Measurements from ENCODE around the gene ARAP3. TPM values are rescaled to one million over a fixed set of nuclear protein-coding genes. Genes with fewer than 3 reads are reported as not detected.

Gene ARAP3
- polyA plus RNA-seq, 1 donor from 2014 or later = 1.4 TPM

DNA sequence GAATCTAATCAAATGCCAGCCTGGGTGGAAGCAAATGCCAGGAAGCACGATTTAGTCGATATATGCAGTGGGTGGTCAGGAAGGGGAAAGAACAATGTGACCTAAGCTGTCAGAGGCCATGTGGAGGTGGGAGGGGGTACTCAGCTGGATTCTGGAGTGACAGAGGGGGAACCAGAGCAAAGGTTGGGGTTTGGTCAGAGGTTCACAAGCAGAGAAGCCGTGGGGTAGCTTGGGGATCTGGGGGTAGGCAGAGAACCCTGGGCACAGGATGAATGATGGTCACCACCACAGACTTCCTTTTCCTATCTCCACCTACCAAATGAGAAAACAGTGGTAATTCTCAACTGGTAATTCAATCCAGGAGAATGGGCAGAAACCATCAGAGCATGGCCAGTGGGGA, 24.1 kb upstream of the ARAP3 start:
- Histone ChIP-seq H2AFZ (ENCODE audit: low read depth, low read length) (no peak overlapping the region), H3K4me2 (ENCODE audit: low read length) (no peak overlapping the region), H3K9me2 (ENCODE audit: insufficient read depth, low read length) (no peaks in the 10 kb centered on the region), H3K36me3 (ENCODE audit: insufficient read depth, low read length) (no peaks in the 10 kb centered on the region), H3F3A (ENCODE audit: insufficient read depth, low read length, poor library complexity, severe bottlenecking) (no peaks in the 10 kb centered on the region), H3K9me3 (ENCODE audit: low read length) (no peaks in the 10 kb centered on the region), H3K27ac (ENCODE audit: low read length) (no peak overlapping the region), H3K4me3 (ENCODE audit: low read length) (no peak overlapping the region), H3K79me2 (replicated peaks; ENCODE audit: insufficient read depth, low read length) (no peaks in the 10 kb centered on the region), H3K27me3 (ENCODE audit: insufficient read depth, low read depth, low read length) (no peaks in the 10 kb centered on the region), H3K9ac (ENCODE audit: low read length) (no peak overlapping the region), H4K20me1 (ENCODE audit: insufficient read depth) (no peaks in the 10 kb centered on the region)
- TF ChIP-seq RAD21 (conservative IDR thresholded peaks at IDR 0.05) (no peak), EZH2 (IDR thresholded peaks at IDR 0.05; ENCODE audit: borderline replicate concordance, insufficient read depth, low read length, poor library complexity, severe bottlenecking) (no peak), TAF1 (IDR thresholded peaks at IDR 0.05; ENCODE audit: low read depth) (no peak), EP300 (conservative IDR thresholded peaks at IDR 0.05; ENCODE audit: poor library complexity, severe bottlenecking) (no peak), SMC3 (conservative IDR thresholded peaks at IDR 0.05; ENCODE audit: poor library complexity) (no peak)
- TF ChIP-seq, protein P1, sequence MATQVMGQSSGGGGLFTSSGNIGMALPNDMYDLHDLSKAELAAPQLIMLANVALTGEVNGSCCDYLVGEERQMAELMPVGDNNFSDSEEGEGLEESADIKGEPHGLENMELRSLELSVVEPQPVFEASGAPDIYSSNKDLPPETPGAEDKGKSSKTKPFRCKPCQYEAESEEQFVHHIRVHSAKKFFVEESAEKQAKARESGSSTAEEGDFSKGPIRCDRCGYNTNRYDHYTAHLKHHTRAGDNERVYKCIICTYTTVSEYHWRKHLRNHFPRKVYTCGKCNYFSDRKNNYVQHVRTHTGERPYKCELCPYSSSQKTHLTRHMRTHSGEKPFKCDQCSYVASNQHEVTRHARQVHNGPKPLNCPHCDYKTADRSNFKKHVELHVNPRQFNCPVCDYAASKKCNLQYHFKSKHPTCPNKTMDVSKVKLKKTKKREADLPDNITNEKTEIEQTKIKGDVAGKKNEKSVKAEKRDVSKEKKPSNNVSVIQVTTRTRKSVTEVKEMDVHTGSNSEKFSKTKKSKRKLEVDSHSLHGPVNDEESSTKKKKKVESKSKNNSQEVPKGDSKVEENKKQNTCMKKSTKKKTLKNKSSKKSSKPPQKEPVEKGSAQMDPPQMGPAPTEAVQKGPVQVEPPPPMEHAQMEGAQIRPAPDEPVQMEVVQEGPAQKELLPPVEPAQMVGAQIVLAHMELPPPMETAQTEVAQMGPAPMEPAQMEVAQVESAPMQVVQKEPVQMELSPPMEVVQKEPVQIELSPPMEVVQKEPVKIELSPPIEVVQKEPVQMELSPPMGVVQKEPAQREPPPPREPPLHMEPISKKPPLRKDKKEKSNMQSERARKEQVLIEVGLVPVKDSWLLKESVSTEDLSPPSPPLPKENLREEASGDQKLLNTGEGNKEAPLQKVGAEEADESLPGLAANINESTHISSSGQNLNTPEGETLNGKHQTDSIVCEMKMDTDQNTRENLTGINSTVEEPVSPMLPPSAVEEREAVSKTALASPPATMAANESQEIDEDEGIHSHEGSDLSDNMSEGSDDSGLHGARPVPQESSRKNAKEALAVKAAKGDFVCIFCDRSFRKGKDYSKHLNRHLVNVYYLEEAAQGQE (IDR thresholded peaks at IDR 0.05; ENCODE audit: borderline replicate concordance) = no peak

DNA sequence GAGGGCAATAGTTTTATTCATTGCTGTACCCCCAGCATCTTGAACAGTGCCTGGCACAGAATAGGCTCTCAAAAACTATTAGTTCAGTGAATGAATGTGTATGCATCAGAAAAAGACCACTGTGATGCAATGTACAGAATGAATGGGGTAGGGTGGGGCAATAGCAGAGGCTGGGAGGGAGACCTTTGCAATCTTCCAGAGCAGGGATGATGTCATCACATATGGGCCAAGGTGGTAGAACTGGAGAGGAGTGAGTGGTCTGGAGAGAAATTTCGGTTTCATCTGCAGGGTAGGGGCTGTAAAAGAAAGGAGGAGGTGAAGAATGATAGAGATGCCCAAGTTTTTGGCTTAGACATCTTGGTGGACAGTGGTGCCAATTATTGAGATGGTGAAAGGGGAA, 23.4 kb upstream of the ARAP3 start:
- Histone ChIP-seq H3K27me3 (ENCODE audit: insufficient read depth, low read depth, low read length) (no peaks in the 10 kb centered on the region), H3K27ac (ENCODE audit: low read length) (no peak overlapping the region), H3K36me3 (ENCODE audit: insufficient read depth, low read length) (no peaks in the 10 kb centered on the region), H3K9ac (ENCODE audit: low read length) (no peak overlapping the region), H3K4me3 (ENCODE audit: low read length) (no peak overlapping the region), H4K20me1 (ENCODE audit: insufficient read depth) (no peaks in the 10 kb centered on the region), H3F3A (ENCODE audit: insufficient read depth, low read length, poor library complexity, severe bottlenecking) (no peaks in the 10 kb centered on the region), H2AFZ (ENCODE audit: low read depth, low read length) (no peak overlapping the region), H3K79me2 (replicated peaks; ENCODE audit: insufficient read depth, low read length) (no peaks in the 10 kb centered on the region), H3K9me2 (ENCODE audit: insufficient read depth, low read length) (no peaks in the 10 kb centered on the region), H3K4me2 (ENCODE audit: low read length) (no peak overlapping the region), H3K9me3 (ENCODE audit: low read length) (no peaks in the 10 kb centered on the region)
- TF ChIP-seq SMC3 (conservative IDR thresholded peaks at IDR 0.05; ENCODE audit: poor library complexity) (no peak), POLR2AphosphoS5 (IDR thresholded peaks at IDR 0.05) (no peak), MXI1 (conservative IDR thresholded peaks at IDR 0.05; ENCODE audit: poor library complexity, severe bottlenecking) (no peak), RAD21 (conservative IDR thresholded peaks at IDR 0.05) (no peak), EP300 (conservative IDR thresholded peaks at IDR 0.05; ENCODE audit: poor library complexity, severe bottlenecking) (no peak), TAF1 (IDR thresholded peaks at IDR 0.05; ENCODE audit: low read depth) (no peak), EZH2 (IDR thresholded peaks at IDR 0.05; ENCODE audit: borderline replicate concordance, insufficient read depth, low read length, poor library complexity, severe bottlenecking) (no peak)
- TF ChIP-seq, protein P2, sequence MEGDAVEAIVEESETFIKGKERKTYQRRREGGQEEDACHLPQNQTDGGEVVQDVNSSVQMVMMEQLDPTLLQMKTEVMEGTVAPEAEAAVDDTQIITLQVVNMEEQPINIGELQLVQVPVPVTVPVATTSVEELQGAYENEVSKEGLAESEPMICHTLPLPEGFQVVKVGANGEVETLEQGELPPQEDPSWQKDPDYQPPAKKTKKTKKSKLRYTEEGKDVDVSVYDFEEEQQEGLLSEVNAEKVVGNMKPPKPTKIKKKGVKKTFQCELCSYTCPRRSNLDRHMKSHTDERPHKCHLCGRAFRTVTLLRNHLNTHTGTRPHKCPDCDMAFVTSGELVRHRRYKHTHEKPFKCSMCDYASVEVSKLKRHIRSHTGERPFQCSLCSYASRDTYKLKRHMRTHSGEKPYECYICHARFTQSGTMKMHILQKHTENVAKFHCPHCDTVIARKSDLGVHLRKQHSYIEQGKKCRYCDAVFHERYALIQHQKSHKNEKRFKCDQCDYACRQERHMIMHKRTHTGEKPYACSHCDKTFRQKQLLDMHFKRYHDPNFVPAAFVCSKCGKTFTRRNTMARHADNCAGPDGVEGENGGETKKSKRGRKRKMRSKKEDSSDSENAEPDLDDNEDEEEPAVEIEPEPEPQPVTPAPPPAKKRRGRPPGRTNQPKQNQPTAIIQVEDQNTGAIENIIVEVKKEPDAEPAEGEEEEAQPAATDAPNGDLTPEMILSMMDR (IDR thresholded peaks at IDR 0.05; ENCODE audit: poor library complexity, severe bottlenecking) = no peak
